GM19468 (cell line): ENCODE data around the gene LTN1.
"Not testable (repeated sequence)": the region's sequence is repeated elsewhere in the genome, so short reads cannot be mapped to it uniquely, and the experiment has no call there.

ENCODE experiments used
- ATAC-seq: cut with Tn5 transposase; IDR thresholded peaks from one replicate; pipeline ENCODE4 v1.9.1; 2021; ENCODE audit warnings: mild to moderate bottlenecking, moderate library complexity, moderate number of reproducible peaks; ENCODE audit not compliant: unreplicated experiment; ENCODE audit errors: extremely low read depth

Gene LTN1, protein sequence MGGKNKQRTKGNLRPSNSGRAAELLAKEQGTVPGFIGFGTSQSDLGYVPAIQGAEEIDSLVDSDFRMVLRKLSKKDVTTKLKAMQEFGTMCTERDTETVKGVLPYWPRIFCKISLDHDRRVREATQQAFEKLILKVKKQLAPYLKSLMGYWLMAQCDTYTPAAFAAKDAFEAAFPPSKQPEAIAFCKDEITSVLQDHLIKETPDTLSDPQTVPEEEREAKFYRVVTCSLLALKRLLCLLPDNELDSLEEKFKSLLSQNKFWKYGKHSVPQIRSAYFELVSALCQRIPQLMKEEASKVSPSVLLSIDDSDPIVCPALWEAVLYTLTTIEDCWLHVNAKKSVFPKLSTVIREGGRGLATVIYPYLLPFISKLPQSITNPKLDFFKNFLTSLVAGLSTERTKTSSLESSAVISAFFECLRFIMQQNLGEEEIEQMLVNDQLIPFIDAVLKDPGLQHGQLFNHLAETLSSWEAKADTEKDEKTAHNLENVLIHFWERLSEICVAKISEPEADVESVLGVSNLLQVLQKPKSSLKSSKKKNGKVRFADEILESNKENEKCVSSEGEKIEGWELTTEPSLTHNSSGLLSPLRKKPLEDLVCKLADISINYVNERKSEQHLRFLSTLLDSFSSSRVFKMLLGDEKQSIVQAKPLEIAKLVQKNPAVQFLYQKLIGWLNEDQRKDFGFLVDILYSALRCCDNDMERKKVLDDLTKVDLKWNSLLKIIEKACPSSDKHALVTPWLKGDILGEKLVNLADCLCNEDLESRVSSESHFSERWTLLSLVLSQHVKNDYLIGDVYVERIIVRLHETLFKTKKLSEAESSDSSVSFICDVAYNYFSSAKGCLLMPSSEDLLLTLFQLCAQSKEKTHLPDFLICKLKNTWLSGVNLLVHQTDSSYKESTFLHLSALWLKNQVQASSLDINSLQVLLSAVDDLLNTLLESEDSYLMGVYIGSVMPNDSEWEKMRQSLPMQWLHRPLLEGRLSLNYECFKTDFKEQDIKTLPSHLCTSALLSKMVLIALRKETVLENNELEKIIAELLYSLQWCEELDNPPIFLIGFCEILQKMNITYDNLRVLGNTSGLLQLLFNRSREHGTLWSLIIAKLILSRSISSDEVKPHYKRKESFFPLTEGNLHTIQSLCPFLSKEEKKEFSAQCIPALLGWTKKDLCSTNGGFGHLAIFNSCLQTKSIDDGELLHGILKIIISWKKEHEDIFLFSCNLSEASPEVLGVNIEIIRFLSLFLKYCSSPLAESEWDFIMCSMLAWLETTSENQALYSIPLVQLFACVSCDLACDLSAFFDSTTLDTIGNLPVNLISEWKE (N-terminal part only)

DNA sequence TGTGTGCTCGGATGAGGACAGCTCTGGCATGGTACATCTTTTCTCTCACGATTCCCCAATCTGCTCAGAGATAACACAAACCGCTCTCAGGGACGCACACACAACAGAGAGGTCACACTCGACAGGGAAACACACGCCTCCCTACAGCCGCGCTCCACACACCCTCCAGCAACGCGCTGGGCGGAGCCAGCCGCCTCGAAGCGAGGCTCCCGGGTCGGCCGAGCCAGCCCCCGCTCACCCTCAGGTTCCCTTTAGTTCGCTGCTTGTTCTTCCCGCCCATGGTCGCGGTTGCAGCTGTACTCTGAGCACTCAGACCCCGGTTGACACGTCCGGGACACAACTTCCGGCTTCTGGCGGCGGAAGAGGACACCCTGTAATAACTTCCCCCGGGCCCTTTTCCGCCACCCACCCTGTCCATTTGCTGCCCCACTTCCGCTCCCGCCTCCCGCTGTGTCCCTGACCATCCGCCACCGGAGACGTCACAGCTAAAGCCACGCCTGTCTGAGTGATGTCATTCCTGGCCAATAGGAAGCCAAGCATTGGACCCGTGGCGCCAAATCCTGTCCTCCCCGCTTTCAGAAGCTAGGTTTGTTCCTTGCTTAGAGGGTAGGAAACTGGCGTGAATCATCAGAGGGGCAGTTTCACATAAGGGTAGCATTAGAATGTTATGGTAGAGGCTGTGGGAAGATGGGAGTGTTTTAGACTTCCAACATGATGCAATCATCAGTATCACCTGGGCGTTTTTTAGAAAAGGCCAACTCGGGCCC, at the start of gene LTN1:
Gene LTN1 (minus strand): TSS at position 352 of the 767 bp plus-strand sequence. CDS start 72 bp downstream, at position 280.
- peak; percentile 93 for ATAC-seq

DNA sequence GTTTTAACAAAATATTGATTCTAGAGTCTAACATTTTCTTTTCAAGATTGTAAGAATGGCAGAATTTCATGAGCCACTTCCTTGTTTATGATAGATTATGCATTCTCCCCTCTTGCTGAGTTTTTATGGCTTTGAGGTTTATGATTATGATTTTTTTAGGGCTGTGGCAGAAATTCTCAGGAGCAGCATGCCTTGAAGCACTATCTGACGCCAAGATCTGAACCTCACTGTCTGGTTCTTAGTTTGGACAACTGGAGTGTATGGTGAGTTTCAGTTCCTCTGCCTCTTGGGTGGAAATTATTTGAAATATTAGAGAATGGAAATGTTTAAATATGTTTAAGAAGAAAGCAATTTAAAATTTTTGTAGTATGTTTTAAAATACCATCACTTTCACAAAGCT, 42.0 kb upstream of the LTN1 start:
- ATAC-seq, result no peak

DNA sequence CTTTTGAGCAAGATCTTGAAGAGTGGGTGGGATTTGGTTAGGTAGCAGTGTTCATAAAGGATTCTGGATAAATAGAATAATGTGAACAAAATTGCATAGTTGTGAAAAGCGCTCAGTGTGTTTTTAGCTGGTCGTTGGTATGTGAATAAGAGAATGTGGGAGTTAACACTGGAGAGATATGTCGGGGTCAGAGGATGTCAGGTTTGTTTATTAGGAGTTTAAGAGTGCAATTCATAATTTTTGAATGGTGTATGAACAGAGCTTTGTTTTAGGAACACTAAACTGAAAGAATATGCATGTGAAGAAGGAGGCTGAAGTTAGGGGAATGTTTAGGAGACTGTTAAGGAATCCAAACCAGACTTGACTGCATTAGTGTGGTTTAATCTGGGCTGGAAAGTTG, 41.2 kb upstream of the LTN1 start:
- no peak for ATAC-seq

DNA sequence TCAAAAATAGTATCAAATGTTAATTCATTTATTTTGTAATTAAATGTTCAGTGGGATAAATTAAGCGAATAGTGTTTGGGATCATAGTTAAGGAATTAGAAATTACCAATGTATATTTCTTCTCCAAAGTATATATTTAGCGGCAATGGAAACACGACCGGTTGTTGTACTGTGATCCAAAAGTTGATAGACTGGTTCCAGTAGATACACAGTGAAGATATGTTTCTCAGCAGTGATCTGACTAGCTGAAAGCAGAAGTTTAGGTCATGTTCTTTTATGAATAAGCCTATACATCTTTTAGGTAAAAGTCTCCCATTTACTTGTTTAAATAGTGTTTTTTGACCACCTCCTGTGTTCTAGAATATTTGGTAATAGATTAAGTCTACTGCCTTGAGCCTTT, 40.6 kb upstream of the LTN1 start:
- no peak for ATAC-seq

DNA sequence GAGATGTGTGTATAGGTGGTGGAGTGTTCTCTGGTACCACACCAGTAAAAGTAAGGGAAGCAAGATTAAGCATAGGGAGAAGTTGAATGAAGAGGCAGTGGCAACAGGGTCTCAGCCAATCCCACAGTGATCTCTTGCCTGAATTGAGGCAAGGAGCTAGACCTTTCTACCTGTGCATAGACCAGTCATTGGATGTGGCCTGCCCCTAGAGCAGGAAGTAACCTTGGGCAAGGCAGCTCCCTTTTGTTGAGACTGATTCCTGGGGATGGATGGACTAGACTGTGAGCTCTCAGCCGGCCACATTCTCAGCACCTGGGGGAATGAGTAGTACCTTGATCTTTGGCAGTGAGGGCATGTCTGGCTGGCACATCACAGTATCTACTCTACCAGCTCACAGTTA, 38.2 kb upstream of the LTN1 start:
- no peak for ATAC-seq

DNA sequence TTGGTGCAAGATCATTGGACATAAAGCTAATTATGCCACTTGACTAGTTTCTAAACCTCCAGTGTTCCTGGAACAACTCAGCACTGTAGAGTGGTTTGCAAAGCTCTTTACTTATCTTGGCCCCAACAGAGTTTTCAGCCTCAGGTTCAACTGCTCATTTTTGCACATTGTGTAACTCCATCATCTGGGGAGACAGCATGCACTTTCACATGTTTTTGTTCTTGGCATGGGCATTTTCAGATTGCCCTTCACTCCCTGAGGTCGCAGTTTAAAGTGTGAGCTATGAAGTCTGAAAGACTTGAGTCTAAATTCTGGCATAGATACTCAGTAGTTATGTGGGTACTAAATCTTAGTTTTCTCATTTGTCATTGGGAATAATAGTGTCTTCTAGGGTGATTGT, 36.8 kb upstream of the LTN1 start:
- no peak for ATAC-seq

DNA sequence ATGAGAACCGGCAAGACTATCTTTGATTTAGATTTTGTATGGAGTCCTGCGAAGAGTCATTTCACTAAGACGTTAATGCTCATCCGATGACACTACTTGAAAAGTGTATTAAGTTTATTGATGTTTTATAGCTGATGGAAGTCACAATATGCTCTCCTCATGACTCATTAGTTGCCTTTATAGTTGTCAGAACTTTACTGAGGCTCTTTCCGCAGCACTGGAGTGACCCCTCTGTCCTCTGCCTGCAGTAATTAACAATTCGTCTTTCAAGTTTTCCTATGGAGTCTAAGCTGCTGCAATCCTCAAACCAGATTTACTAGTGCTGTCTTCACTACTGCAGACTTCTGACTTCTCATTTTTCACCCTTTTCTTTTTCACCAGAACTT, 32.6 kb upstream of the LTN1 start:
- no peak for ATAC-seq

DNA sequence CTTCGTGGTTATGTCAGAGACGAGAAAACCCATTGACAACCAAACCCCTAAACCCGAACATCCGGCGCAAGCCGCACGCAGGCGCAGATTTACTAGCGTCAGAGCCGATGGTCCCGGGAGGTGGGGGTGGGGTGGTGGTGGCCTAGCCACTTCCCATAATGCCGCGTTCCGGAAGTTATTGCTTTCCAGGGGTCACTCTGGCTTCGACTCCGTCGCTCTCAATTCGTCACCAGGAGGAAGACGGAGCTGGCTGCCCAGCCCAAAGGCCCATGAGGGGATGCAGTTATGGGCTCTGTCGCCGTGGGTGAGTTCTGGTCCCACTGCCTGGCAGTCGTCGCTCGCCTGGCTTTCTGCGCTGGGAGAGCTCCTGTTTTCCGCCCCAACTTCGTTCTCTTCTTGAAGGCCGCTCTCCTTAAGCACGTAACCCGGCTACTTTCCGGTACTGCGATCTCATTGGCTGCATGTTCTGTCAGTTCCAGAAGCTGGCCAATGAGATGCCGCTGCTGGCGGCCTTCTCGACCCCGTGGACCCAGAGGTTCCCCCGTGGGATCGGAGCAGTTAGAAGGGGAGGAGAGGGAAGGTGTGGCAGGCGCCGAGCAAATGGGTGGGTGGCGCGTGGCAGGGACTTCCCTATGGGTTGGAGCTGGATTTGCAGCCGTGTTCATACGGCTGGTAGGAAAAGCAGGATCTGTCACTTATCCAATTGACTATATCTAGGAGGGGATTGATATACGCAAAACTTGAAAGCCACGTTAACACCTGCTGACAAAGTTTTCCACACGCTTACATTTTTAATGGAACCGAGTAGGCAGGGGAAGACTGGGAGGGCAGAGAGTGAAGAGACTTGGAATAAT, 32.0 kb upstream of the LTN1 start, which contains the start of gene USP16:
Gene USP16 (plus strand): TSS at position 195 of the 854 bp plus-strand sequence. CDS start 3,246 bp downstream, outside the sequence.
- ATAC-seq, result peak; percentile 90

DNA sequence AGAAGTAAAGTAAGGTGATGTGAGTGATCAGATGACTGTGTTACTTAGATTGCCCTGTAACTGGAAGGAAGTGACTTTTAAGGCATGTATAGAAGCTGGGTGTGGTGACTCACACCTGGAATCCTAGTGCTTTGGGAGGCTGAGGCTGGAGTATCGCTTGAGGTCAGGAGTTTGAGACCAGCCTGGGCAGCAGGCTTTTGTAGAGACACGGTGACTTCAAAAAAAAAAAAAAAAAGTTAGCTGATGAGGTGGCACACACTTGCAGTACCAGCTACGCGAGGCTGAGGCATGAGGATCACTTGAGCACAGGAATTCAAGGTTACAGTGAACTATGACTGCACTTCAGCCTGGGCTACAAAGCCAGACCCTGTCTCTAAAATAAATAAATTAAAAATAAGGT, 29.5 kb upstream of the LTN1 start:
- ATAC-seq, result no peak

DNA sequence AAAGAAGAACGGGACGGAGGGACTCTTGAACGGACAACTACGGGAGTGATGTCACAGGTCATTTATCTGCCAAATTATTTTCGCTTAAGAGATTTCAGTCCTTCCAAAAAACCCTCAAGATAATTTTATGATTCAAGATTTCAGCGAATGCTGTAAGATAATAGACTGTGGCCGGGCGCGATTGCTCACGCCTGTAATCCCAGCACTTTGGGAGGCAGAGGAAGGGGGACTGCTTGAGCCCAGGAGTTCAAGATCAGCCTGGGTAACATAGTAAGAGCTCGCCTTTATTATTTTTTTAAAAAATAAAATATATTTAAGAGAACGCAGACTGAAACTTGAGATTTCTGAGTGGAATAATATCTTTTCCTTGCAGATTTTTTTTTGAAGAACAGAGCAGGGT, 25.9 kb upstream of the LTN1 start:
- no peak for ATAC-seq

DNA sequence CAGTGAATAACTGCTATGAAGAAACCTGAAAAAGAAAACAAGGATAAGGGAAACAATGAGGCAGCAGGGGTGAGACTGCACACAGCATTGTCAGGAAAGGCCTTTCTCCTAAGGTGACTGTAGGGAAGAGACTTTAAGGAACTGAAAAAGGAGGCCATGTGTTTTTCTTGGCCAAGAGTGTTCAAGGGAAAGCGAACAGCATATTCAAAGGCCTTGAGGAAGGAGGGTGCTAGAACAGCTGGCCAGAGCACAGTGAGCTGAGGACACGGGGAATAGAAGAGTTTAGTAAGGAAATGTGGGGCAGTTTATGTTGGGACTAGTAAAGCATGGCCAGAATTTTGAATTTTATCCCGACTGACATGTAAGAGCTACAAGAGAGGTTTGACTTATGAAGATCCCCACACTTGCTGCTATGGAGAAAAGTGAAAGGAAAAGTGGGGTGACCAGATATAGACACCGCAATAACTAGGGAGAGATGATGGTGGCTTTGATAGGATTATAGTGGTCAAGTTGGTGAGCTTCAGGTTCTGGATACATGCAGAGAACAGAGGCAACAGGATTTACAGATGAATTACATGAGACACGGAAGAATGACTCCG, 25.1 kb upstream of the LTN1 start:
- no peak for ATAC-seq

DNA sequence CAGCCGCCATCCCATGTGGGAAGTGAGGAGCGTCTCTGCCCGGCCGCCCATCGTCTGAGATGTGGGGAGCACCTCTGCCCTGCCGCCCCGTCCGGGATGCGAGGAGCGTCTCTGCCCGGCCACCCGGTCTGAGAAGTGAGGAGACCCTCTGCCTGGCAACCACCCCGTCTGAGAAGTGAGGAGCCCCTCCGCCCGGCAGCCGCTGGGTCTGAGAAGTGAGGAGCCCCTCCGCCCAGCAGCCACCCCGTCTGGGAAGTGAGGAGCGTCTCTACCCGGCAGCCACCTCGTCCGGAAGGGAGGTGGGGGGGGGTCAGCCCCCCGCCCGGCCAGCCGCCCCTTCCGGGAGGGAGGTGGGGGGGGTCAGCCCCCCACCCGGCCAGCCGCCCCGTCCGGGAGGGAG, 18.6 kb upstream of the LTN1 start:
- ATAC-seq, result not testable (repeated sequence)

DNA sequence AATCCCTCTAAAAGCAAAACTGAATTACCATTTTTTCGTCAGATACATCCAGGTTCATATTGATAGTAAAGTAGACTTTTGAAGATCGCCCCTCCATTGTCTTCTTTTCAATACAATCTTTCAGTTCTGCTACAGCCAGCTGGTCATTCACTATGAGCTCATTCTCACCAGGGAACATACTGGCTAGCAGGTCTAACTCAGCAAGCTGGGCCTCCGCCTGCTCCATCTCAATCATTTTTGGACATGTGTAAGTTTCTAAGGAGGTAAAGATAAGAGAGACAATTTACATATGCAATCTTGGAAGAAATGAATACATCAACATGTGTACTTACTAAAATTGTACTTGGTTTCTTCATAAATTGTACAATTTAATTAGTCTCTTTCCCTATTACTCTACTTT, 15.7 kb upstream of the LTN1 start:
- no peak for ATAC-seq

DNA sequence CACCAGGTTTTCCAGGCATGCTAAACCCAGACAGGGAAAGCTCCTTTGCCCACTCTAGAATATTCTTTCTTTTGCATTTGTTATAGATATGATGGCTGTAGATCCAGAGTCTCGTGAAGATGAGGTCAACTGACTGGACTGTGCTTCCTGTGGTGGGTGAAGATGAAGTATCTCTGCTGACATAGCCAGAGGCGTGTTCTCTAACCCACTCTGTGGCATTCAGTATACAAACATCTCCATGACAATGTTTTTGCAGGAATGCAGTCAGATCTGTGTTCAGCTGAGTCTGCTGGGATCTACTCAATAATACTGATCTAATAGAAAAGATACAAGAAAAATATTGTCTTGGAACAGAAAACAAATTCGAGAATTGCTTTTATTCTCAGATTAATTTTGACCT, 15.1 kb upstream of the LTN1 start:
- no peak for ATAC-seq

DNA sequence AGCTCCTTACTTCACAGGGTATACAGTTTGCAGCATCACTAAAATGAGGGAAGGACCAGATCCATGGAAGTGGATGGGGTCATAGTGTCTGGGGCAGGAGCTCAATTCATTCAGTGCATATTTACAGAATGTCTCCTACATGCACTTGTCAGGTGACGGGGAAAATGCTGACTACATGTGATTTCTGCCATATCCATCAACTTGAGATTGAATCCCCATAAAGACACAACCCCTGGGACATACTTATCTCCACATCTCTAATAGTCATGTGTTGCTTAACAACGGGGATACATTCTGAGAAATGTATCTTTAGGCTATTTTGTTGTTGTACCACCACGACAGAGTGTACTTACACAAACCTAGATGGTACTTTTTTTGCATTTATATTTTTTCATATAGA, 14.5 kb upstream of the LTN1 start:
- no peak for ATAC-seq

DNA sequence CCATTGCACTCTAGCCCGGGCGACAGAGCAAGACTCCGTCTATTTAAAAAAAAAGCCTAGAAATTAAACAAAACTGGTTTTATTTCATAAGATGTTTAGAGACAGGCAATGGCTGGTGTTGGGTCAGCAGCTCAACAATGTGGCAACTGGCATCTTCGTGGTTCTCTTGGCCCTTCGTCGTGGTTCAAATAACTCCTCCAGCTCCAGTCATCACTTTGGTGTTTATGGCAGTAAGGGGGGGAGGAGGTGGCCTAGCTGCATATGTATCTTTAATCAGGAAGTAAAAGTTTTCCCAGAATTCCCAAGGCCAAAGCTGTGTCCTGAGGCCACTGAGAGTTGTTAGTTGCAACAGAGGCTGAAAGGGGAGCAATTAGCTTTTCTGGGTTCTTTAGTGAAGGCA, 13.0 kb upstream of the LTN1 start:
- ATAC-seq, result no peak

DNA sequence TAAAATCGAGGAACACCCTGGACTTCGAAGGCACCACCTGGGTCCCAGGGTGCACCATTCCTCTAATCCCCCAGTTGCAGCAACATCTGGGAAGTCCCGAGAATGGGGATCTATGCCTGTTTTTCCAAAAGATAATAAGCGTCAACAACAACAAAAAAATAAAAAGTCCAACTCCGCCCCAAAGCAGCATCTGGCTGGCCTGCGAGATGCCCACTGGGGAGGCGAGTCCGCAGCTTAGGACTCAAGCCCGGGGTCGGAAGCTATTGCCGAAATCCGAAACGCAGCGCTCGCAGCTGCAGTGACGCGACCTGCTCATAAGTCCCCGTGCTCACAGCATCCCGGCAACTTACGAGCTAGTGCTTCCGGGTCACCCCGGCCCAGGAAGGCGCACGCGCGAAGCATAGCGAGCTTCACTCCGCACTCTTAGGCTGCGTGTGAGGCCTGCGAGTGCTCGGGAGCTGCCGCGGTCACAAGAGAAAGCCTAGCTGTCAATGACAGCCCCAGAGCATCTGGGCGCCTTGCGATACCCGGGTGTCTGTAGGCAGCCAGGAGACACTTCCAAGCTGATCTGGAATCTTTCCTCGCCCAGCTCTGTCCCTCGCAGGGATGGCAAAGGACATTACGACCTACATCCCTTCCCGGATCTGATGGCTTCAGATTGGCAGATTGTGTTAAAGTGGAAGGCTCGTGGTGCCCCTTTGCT, 9.9 kb upstream of the LTN1 start:
- peak; percentile 96 for ATAC-seq

DNA sequence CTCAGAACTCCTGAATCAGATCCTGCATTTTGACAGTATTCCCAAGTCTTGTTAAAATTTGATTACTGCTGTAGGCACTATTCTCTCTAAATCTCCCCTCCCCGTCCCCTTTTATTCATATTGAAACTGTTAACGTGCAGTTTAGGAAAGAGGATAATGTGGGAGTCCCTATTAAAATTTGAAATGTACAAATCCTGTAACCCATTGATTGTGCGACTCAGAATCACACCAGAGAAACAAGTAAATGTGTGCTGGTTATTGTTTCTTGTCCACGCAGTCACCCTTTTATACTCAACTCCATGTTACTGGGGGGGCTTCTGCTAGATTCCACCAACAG, 584 bp upstream of the LTN1 start:
- ATAC-seq, result no peak
